Endodermal cell (in vitro differentiated cells): ENCODE measurements around the gene BNIP3. TPM values are rescaled to one million over a fixed set of nuclear protein-coding genes. Genes with fewer than 3 reads are reported as not detected.

ENCODE experiments used
- DNase-seq: peaks from one replicate; pipeline ENCODE4 v3.0.0-alpha.2; 2017
- H3K27ac ChIP-seq: 2 replicates; pipeline ENCODE4 v1.5.1; 2013; ENCODE audit warnings: mild to moderate bottlenecking, low read depth, low read length, moderate library complexity
- H3K27me3 ChIP-seq: 2 replicates; pipeline ENCODE4 v1.6.1; 2013; ENCODE audit warnings: mild to moderate bottlenecking, low read length, moderate library complexity; ENCODE audit not compliant: insufficient read depth, control insufficient read depth, poor library complexity, severe bottlenecking
- H3K36me3 ChIP-seq: 2 replicates; pipeline ENCODE4 v1.7.0; 2013; ENCODE audit warnings: mild to moderate bottlenecking, low read length, moderate library complexity; ENCODE audit not compliant: control insufficient read depth, insufficient read depth
- H3K4me1 ChIP-seq: one replicate; pipeline ENCODE4 v1.7.0; 2013; ENCODE audit warnings: low read length; ENCODE audit not compliant: control insufficient read depth, insufficient read depth
- H3K4me3 ChIP-seq: 2 replicates; pipeline ENCODE4 v1.5.1; 2013; ENCODE audit warnings: mild to moderate bottlenecking, low read length, moderate library complexity
- H3K9ac ChIP-seq: 2 replicates; pipeline ENCODE4 v1.6.1; 2013; ENCODE audit warnings: mild to moderate bottlenecking, low read length, moderate library complexity; ENCODE audit not compliant: poor library complexity, severe bottlenecking; ENCODE audit errors: extremely low read depth
- H3K9me3 ChIP-seq: 2 replicates; pipeline ENCODE4 v1.6.1; 2013; ENCODE audit warnings: mild to moderate bottlenecking, low read length, moderate library complexity; ENCODE audit not compliant: control insufficient read depth
- H3K27ac Mint-ChIP-seq: 2 replicates; pipeline ENCODE4 v1.8.0; 2020; ENCODE audit warnings: mixed read lengths
- H3K27me3 Mint-ChIP-seq: 2 replicates; pipeline ENCODE4 v1.8.0; 2021; ENCODE audit warnings: mild to moderate bottlenecking, mixed read lengths; ENCODE audit not compliant: insufficient read depth
- H3K36me3 Mint-ChIP-seq: 2 replicates; pipeline ENCODE4 v1.8.0; 2020; ENCODE audit warnings: low read depth, mixed read lengths
- H3K4me1 Mint-ChIP-seq: 2 replicates; pipeline ENCODE4 v1.8.0; 2020; ENCODE audit warnings: mixed read lengths
- H3K4me3 Mint-ChIP-seq: 2 replicates; pipeline ENCODE4 v1.8.0; 2020; ENCODE audit warnings: mild to moderate bottlenecking, moderate library complexity, mixed read lengths
- H3K9me3 Mint-ChIP-seq: 2 replicates; pipeline ENCODE4 v1.8.0; 2020; ENCODE audit warnings: mild to moderate bottlenecking, mixed read lengths
- WGBS, 2 experiments: methylation state at CpG; one replicate each; pipeline versions ENCODE4 v1.1.5 to v1.1.7; 2013; ENCODE audit warnings: missing lambda C conversion rate in 2 of 2, mixed read lengths in 1 of 2; ENCODE audit not compliant: insufficient coverage in 1 of 2, insufficient read length in 1 of 2; 5-methylcytosine and 5-hydroxymethylcytosine counted together
- total RNA-seq, 2 donors: library from RNA; stranded (reverse); fragmentation: NEBNext Ultra II Directional in 1 of 2; extraction: Animal tissue kit (Norgen Biotek cat#: 25700) in 1 of 2; gene quantifications; 2 replicates in 1 of 2; 3 replicates in 1 of 2; pipeline ENCODE4 v1.2.1, GENCODE V29; 2021
- TF ChIP-seq, protein P1 (sequence below): fragments of 200-600 bp; sonication (generic); conservative IDR thresholded peaks from 2 replicates; pipeline ENCODE4 v1.5.0; 2021; ENCODE audit warnings: antibody characterized with exemption, mild to moderate bottlenecking

BNIP3 gene
- total RNA-seq, 2 donors from 2014 or later: 93.5 to 108 TPM

DNA sequence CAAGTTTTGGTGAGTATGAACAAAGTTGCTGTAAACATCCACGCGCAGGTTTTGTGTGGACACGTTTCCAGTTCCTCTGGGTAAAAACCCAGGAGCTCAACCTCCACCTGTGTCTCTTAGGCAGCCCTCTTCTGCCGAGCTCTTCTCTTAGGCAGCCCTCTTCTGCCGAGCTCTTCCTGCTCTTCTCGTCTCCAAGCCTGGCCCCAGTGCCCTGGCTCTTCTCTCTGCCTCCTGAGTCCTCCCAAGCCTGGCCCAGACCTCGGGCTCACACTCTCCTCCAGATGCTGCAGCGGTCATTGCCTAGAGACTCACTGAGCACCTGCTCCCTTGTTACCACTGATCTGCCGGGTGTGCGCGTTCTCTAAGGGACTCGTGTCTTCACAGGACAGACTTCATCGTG, 38.7 kb upstream of the BNIP3 start:
- WGBS, 2 experiments: 71 to 80% methylated on average over 7 to 13 of the region's 13 CpGs
- Histone ChIP-seq H3K4me3 (no peak overlapping the region), H3K27me3 (peaks cover 8% of the 10 kb centered on the region), H3K4me1 (peaks cover 4% of the 10 kb centered on the region), H3K9ac (no peak overlapping the region), H3K9me3 (no peaks in the 10 kb centered on the region), H3K27ac (no peak overlapping the region), H3K36me3 (no peaks in the 10 kb centered on the region)
- H3K27me3 Mint-ChIP-seq: peaks cover 19% of the 10 kb centered on the region
- no peak overlapping the region for H3K27ac Mint-ChIP-seq
- H3K4me1 Mint-ChIP-seq: peaks cover 21% of the 10 kb centered on the region
- no peaks in the 10 kb centered on the region for H3K9me3 Mint-ChIP-seq
- no peaks in the 10 kb centered on the region for H3K36me3 Mint-ChIP-seq
- TF ChIP-seq, protein P1, sequence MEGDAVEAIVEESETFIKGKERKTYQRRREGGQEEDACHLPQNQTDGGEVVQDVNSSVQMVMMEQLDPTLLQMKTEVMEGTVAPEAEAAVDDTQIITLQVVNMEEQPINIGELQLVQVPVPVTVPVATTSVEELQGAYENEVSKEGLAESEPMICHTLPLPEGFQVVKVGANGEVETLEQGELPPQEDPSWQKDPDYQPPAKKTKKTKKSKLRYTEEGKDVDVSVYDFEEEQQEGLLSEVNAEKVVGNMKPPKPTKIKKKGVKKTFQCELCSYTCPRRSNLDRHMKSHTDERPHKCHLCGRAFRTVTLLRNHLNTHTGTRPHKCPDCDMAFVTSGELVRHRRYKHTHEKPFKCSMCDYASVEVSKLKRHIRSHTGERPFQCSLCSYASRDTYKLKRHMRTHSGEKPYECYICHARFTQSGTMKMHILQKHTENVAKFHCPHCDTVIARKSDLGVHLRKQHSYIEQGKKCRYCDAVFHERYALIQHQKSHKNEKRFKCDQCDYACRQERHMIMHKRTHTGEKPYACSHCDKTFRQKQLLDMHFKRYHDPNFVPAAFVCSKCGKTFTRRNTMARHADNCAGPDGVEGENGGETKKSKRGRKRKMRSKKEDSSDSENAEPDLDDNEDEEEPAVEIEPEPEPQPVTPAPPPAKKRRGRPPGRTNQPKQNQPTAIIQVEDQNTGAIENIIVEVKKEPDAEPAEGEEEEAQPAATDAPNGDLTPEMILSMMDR: no peak
- DNase-seq: no peak
- no peak overlapping the region for H3K4me3 Mint-ChIP-seq

DNA sequence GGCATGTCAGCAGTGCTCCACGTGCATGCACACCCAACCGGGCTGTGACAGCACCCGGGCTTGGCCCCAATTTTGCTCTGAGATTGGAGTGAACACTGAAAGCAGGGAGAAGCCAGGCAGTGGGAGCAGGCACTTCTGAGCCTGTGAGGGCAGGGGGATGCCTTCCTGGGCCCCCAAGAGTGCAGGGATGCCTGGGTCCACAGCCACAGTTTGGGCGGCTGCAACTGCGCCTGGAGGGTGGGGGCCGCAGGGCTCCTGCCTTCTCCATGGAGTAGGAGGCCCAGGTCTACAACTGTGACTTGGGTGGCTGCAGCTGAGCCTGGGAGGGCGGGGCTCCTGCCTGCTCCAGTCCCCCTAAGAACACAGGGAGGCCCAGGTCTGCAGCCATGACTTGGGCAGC, 37.6 kb upstream of the BNIP3 start:
- WGBS, 2 experiments: 95% methylated on average over 7 of the region's 7 CpGs; no CpG with 5 or more reads in 1 of the 2 experiments

DNA sequence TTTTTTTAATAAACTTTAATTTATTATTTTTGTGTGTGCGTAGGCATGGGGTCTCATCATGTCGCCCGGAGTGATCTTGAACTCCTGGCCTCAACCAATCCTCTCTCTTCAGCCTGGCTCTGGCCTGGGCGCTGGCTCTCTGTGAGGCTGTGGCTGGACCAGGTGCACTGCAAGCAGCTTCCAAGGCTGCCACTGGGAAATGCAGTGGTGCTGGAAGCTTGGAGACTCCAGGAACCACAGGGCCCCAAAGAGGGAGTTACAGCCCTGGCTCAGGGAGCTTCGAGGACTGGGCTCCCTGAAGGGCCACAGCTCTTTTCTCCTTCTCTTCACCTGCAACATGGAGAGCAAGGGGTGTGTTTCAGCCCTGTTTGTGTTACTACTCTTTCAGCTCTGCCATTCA, 36.7 kb upstream of the BNIP3 start:
- H3K36me3 ChIP-seq: no peaks in the 10 kb centered on the region
- H3K9me3 Mint-ChIP-seq: no peaks in the 10 kb centered on the region
- H3K27me3 ChIP-seq: peaks cover 2% of the 10 kb centered on the region
- peaks cover 4% of the 10 kb centered on the region for H3K4me1 ChIP-seq
- peaks cover 10% of the 10 kb centered on the region for H3K27me3 Mint-ChIP-seq
- WGBS, 2 experiments: 80 to 100% methylated on average over 1 to 5 of the region's 5 CpGs
- H3K36me3 Mint-ChIP-seq: no peaks in the 10 kb centered on the region
- no peak for DNase-seq
- H3K4me3 Mint-ChIP-seq: no peak overlapping the region
- H3K27ac Mint-ChIP-seq: no peak overlapping the region
- no peak overlapping the region for H3K27ac ChIP-seq
- H3K9me3 ChIP-seq: no peaks in the 10 kb centered on the region
- H3K9ac ChIP-seq: no peak overlapping the region
- no peak overlapping the region for H3K4me3 ChIP-seq
- TF ChIP-seq, protein P1: no peak
- H3K4me1 Mint-ChIP-seq: peaks cover 25% of the 10 kb centered on the region

More for the DNA sequence above, 37.6 kb upstream of the BNIP3 start:
- H3K36me3 ChIP-seq: no peaks in the 10 kb centered on the region
- no peak overlapping the region for H3K9ac ChIP-seq
- Mint-ChIP-seq H3K27me3 (peaks cover 16% of the 10 kb centered on the region), H3K4me3 (no peak overlapping the region), H3K4me1 (peaks cover 25% of the 10 kb centered on the region), H3K9me3 (no peaks in the 10 kb centered on the region), H3K27ac (no peak overlapping the region), H3K36me3 (no peaks in the 10 kb centered on the region)
- peaks cover 4% of the 10 kb centered on the region for H3K4me1 ChIP-seq
- H3K4me3 ChIP-seq: no peak overlapping the region
- DNase-seq: no peak
- no peaks in the 10 kb centered on the region for H3K9me3 ChIP-seq
- H3K27ac ChIP-seq: no peak overlapping the region
- peaks cover 8% of the 10 kb centered on the region for H3K27me3 ChIP-seq
- TF ChIP-seq, protein P1: no peak
